Esophagus muscularis mucosa (tissue), 4 donors: ENCODE measurements around the gene LPO. TPM values are rescaled to one million over a fixed set of nuclear protein-coding genes. Genes with fewer than 3 reads are reported as not detected.

ENCODE experiments used
- DNase-seq: peaks from one replicate; pipeline ENCODE4 v3.0.0-alpha.2; 2017; ENCODE audit errors: extremely low spot score
- H3K27ac ChIP-seq, 4 donors: fragments of 200-600 bp; sonication (generic); replicated peaks in 1 of 4; 1 replicate in 3 of 4; 2 replicates in 1 of 4; pipeline ENCODE4 v1.5.1; 2016 to 2019; ENCODE audit warnings: mild to moderate bottlenecking in 1 of 4
- H3K27me3 ChIP-seq, 4 donors: fragments of 200-600 bp; sonication (generic); one replicate each; pipeline versions ENCODE4 v1.5.1 to v1.6.0; 2016 to 2019
- H3K36me3 ChIP-seq, 4 donors: fragments of 200-600 bp; sonication (generic); one replicate each; pipeline ENCODE4 v1.5.1; 2016 to 2019
- H3K4me1 ChIP-seq, 4 donors: fragments of 200-600 bp; sonication (generic); one replicate each; pipeline ENCODE4 v1.5.1; 2016 to 2019
- H3K4me3 ChIP-seq, 4 donors: fragments of 200-600 bp; sonication (generic); 1 replicate in 2 of 4; 2 replicates in 2 of 4; pipeline ENCODE4 v1.5.1; 2016 to 2019; ENCODE audit warnings: mild to moderate bottlenecking in 4 of 4, moderate library complexity in 1 of 4
- H3K9me3 ChIP-seq, 4 donors: fragments of 200-600 bp; sonication (generic); 1 replicate in 3 of 4; 2 replicates in 1 of 4; pipeline ENCODE4 v1.5.1; 2016 to 2019
- EP300 ChIP-seq: sonication (generic); formaldehyde crosslinking; IDR thresholded peaks from one replicate; pipeline ENCODE4 v1.6.1; 2017; ENCODE audit warnings: antibody characterized with exemption
- POLR2A ChIP-seq: fragments of 450-650 bp; IDR thresholded peaks from one replicate; pipeline ENCODE4 v1.6.1; 2017; ENCODE audit warnings: antibody characterized with exemption, moderate library complexity, mild to moderate bottlenecking, low read depth
- POLR2AphosphoS5 ChIP-seq, 2 donors: sonication (generic); formaldehyde crosslinking; IDR thresholded peaks; one replicate each; pipeline ENCODE4 v1.6.1; 2017; ENCODE audit warnings: antibody characterized with exemption in 2 of 2
- WGBS: methylation state at CpG from one replicate; pipeline ENCODE4 v1.1.5; 2018; 5-methylcytosine and 5-hydroxymethylcytosine counted together
- intact Hi-C: fragments of 100-400 bp; cut with DNase I; formaldehyde crosslinking; loops from one replicate; pipeline ENCODE4 v1.15.1; 2023
- total RNA-seq, 4 donors: library from RNA; depleted of rRNA; stranded (reverse); fragments of >200 nt; gene quantifications; one replicate each; pipeline versions ENCODE4 v1.1.0 to v1.2.1, GENCODE V29; 2016
- TF ChIP-seq, protein P1 (sequence below), 3 experiments: fragments of 200-600 bp in 2 of 3; fragments of 450-650 bp in 1 of 3; sonication (generic) in 2 of 3; IDR thresholded peaks; one replicate each; pipeline ENCODE4 v1.5.1; 2017 to 2019; ENCODE audit warnings: antibody characterized with exemption in 3 of 3, mild to moderate bottlenecking in 2 of 3, moderate library complexity in 1 of 3

Gene LPO
- total RNA-seq, 4 donors from 2014 or later, result not detected

DNA sequence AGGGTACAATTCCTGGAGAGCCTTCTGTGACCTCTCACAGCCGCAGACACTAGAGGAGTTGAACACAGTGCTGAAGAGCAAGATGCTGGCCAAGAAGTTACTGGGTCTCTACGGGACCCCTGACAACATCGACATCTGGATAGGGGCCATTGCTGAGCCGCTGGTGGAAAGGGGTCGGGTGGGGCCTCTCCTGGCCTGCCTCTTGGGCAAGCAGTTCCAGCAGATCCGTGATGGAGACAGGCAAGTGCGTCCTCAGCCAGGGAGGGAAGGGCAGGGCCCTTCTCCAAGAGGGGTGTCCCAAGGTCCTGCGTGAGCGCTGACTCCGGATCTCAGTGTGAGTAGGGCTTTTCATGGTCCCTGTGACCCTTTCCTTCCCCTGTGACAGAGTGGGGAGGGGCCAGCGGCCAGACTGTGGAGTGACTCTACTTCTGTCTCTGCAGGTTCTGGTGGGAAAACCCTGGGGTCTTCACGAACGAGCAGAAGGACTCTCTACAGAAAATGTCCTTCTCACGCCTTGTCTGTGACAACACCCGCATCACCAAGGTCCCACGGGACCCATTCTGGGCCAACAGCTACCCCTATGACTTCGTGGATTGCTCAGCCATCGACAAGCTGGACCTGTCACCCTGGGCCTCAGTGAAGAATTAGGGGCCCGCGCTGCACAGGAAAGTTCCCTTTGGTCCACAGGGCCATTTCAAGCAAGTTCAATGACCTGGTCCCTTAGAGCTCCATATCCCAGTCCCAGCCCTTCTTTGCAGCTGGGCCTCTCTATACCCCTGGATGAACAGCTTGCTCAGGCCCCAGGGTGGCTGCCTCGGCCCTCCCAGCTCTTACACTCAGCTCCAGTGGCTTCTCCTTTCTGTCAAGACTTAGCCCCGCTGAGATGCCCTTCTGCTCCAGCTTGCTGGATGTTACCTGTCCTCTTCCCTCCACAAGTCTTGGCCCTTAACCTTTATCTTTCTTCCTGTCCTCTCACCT lies 29.3 kb downstream of the LPO start:
- no peaks in the 10 kb centered on the region for H3K4me1 ChIP-seq
- H3K27me3 ChIP-seq, result peaks cover 0 to 47% (median 0%) of the 10 kb centered on the region in 4 donors
- DNase-seq, result no peak
- H3K27ac ChIP-seq, result no peak overlapping the region
- WGBS, result 80% methylated on average over 16 of the region's 22 CpGs
- H3K9me3 ChIP-seq, result no peaks in the 10 kb centered on the region
- no peaks in the 10 kb centered on the region for H3K36me3 ChIP-seq
- intact Hi-C loops, result no loop called here
- H3K4me3 ChIP-seq, result no peak overlapping the region
- no peak for TF ChIP-seq EP300
- TF ChIP-seq POLR2A, result no peak
- TF ChIP-seq POLR2AphosphoS5 (IDR thresholded peaks at IDR 0.05), result no peak
- TF ChIP-seq, protein P1, sequence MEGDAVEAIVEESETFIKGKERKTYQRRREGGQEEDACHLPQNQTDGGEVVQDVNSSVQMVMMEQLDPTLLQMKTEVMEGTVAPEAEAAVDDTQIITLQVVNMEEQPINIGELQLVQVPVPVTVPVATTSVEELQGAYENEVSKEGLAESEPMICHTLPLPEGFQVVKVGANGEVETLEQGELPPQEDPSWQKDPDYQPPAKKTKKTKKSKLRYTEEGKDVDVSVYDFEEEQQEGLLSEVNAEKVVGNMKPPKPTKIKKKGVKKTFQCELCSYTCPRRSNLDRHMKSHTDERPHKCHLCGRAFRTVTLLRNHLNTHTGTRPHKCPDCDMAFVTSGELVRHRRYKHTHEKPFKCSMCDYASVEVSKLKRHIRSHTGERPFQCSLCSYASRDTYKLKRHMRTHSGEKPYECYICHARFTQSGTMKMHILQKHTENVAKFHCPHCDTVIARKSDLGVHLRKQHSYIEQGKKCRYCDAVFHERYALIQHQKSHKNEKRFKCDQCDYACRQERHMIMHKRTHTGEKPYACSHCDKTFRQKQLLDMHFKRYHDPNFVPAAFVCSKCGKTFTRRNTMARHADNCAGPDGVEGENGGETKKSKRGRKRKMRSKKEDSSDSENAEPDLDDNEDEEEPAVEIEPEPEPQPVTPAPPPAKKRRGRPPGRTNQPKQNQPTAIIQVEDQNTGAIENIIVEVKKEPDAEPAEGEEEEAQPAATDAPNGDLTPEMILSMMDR (IDR thresholded peaks at IDR 0.05), result no peak

DNA sequence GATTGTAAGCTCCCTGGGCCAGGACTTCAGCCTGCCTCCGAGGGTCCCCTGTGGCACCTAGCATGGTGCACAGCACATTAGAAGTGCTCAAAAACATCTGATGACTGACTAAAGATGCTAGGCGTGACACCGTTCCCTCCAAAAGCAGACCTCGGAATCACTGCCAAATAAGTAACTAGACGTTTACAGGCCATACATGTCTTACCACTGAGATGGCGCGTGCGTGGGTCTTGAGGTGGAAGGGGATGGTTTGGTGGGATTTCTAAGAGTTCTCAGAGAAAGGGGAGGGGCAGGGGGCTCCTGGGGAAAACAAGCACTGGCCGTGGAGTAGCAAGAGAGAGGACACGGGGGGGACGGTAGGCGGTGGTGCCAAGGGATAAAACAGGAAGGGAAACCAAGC lies 29.9 kb downstream of the LPO start:
- Histone ChIP-seq H3K4me3 (no peak overlapping the region), H3K27ac (no peak overlapping the region), H3K4me1 (no peaks in the 10 kb centered on the region), H3K36me3 (no peaks in the 10 kb centered on the region), H3K9me3 (no peaks in the 10 kb centered on the region), H3K27me3 (peaks cover 0 to 44% (median 0%) of the 10 kb centered on the region in 4 donors)
- WGBS, result 83% methylated on average over 12 of the region's 12 CpGs
- no peak for DNase-seq
- TF ChIP-seq POLR2A, result no peak
- TF ChIP-seq, protein P1 (IDR thresholded peaks at IDR 0.05), result no peak
- no peak for TF ChIP-seq POLR2AphosphoS5 (IDR thresholded peaks at IDR 0.05)
- no peak for TF ChIP-seq EP300
- intact Hi-C loops, result no loop called here

DNA sequence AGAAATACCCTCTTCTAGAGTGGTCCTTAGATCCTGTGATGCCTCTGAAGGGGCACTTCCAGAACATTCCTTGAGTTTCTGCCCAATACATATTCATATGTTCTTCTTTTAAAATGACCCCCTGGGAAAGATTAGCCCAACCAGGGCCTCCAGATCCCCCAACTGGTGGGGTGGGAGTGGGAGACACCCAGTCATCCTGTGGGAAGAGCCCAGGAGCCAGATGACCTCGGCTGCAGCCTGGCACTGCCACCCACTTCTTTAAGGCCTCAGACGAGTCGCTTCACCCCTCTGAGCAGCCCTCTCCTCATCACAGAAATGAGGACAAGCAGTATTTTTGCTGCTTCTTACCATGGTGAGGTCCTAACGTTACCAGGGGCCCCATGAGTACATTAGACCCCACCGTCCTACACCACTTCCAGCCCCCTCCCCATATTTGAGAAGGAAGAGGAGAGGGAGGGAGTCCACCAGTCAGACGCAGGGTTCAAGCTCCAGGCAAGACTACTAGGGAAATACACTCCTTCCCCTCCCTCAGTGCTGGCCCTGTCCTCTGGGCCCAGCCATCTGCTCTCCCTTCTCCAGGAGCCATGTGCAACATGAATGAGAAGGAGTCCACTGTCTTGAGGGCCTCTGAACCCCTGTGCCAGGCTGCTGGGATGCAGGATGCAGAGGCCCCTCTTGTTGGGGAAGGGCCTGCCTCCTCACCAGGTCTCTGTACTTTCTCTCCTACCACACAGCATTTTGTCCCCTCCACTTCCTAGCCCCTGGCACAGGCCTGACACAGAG lies 30.6 kb downstream of the LPO start:
- Histone ChIP-seq H3K4me3 (no peak overlapping the region), H3K27ac (no peak overlapping the region), H3K9me3 (no peaks in the 10 kb centered on the region), H3K4me1 (no peaks in the 10 kb centered on the region), H3K27me3 (peaks cover 0 to 40% (median 0%) of the 10 kb centered on the region in 4 donors), H3K36me3 (no peaks in the 10 kb centered on the region)
- TF ChIP-seq, protein P1 (IDR thresholded peaks at IDR 0.05), result no peak
- no peak for TF ChIP-seq POLR2AphosphoS5 (IDR thresholded peaks at IDR 0.05)
- no peak for TF ChIP-seq EP300
- TF ChIP-seq POLR2A, result no peak
- intact Hi-C loops, result no loop called here
- DNase-seq, result no peak
- WGBS, result 79% methylated on average over 6 of the region's 6 CpGs

DNA sequence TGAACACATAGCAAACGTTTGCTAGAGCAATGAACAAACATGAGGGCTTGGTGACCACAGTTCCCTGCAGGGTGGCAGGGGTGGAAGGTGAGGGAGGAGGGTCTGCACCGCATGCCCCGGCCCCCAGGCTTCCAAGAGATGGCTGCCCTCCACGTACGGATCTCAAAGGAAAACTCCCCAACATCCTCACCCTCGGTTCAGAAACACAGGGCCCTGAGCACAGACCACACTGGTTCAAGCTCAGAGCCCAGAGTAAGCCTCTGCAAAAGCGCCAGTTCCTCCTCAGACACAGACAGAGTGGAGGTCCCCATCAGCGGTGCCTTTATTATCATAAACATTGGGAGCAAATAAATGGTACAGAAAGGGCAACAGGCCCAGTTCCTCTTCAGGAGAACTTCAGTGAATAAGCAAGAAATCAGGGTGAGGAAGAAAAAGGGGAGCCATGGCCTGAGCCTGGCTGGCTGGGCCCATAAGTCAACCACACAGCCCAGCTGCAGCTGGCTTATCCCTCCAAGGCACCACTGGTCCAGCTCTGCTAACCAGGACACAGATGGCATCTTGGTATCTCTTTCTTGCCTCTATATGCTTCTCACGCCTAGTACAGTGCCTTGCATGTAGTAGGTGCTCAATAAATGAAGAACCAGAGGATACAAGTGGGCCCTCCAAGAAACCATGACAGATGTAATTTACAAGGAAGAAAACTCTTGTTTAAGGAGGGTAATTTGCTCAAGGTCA lies 31.3 kb downstream of the LPO start:
- TF ChIP-seq POLR2A (no peak), EP300 (no peak), POLR2AphosphoS5 (IDR thresholded peaks at IDR 0.05) (no peak)
- TF ChIP-seq, protein P1 (IDR thresholded peaks at IDR 0.05), result no peak
- no peak for DNase-seq
- H3K9me3 ChIP-seq, result no peaks in the 10 kb centered on the region
- H3K27ac ChIP-seq, result no peak overlapping the region
- H3K36me3 ChIP-seq, result no peaks in the 10 kb centered on the region
- H3K4me1 ChIP-seq, result no peaks in the 10 kb centered on the region
- H3K27me3 ChIP-seq, result peaks cover 0 to 34% (median 0%) of the 10 kb centered on the region in 4 donors
- WGBS, result 79% methylated on average over 8 of the region's 9 CpGs
- H3K4me3 ChIP-seq, result no peak overlapping the region
- intact Hi-C loops, result no loop called here
